Activated CD8-positive, alpha-beta memory T cell treated with anti-CD3 and anti-CD28 coated beads, Interleukin-2, amount 10 ng/mL, durations not matched to agents 7 days and 5 days (primary cell): ENCODE data around the gene MEGF6. TPM values are rescaled to one million over a fixed set of nuclear protein-coding genes. Genes with fewer than 3 reads are reported as not detected.
"Not testable (repeated sequence)": the region's sequence is repeated elsewhere in the genome, so short reads cannot be mapped to it uniquely, and the experiment has no call there.

ENCODE experiments used
- ATAC-seq: fragments of 150-1000 bp; cut with Tn5 transposase; one replicate; pipeline ENCODE4 v1.10.0; 2021; ENCODE audit warnings: moderate library complexity
- CTCF ChIA-PET: fragments of 350-600 bp; sonication (Branson Sonifier 250); formaldehyde crosslinking; loops from one replicate; lab custom pipeline; 2021; ENCODE audit warnings: antibody characterized with exemption; lab: Charles Lee
- DNase-seq: peaks from one replicate; pipeline ENCODE4 v3.0.0-alpha.2; 2020
- H3K27ac Mint-ChIP-seq: one replicate; pipeline ENCODE4 v1.8.0; 2021; ENCODE audit warnings: mild to moderate bottlenecking, mixed read lengths
- H3K27me3 Mint-ChIP-seq: one replicate; pipeline ENCODE4 v1.8.0; 2021; ENCODE audit warnings: mixed read lengths
- H3K36me3 Mint-ChIP-seq: one replicate; pipeline ENCODE4 v1.8.0; 2021; ENCODE audit warnings: mild to moderate bottlenecking, mixed read lengths
- H3K4me1 Mint-ChIP-seq: one replicate; pipeline ENCODE4 v1.8.0; 2021; ENCODE audit warnings: mixed read lengths
- H3K4me3 Mint-ChIP-seq: one replicate; pipeline ENCODE4 v1.8.0; 2021; ENCODE audit warnings: mild to moderate bottlenecking, moderate library complexity, mixed read lengths
- H3K9me3 Mint-ChIP-seq: one replicate; pipeline ENCODE4 v1.8.0; 2022; ENCODE audit warnings: low read depth, mixed read lengths
- total RNA-seq, 2 experiments: library from RNA; stranded (reverse); gene quantifications; one replicate each; pipeline ENCODE4 v1.2.3, GENCODE V29; 2021

Gene MEGF6
- total RNA-seq, 2 experiments from 2014 or later: 2.1 to 11.2 TPM

DNA sequence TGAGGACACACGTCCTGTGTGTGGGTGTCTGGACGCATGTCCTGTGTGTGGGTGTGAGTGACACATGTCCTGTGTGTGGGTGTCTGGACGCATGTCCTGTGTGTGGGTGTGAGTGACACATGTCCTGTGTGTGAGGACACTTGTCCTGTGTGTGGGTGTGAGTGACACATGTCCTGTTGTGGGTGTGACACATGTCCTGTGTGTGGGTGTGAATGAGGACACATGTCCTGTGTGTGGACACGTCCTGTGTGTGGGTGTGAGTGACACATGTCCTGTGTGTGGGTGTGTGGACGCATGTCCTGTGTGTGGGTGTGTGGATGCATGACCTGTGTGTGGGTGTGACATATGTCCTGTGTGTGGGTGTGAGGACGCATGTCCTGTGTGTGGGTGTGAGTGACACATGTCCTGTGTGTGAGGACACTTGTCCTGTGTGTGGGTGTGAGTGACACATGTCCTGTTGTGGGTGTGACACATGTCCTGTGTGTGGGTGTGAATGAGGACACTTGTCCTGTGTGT is 25.9 kb downstream of the MEGF6 start:
- CTCF ChIA-PET, H3K4me1 Mint-ChIP-seq, H3K27ac Mint-ChIP-seq, ATAC-seq, DNase-seq, H3K36me3 Mint-ChIP-seq, H3K4me3 Mint-ChIP-seq, H3K9me3 Mint-ChIP-seq, H3K27me3 Mint-ChIP-seq: not testable (repeated sequence)

GRCh38 chr1:3584915-3585314 is 26.4 kb downstream of the MEGF6 start:
- Mint-ChIP-seq H3K4me1 (no peaks in the 10 kb centered on the region), H3K27ac (no peak overlapping the region), H3K9me3 (no peaks in the 10 kb centered on the region), H3K4me3 (no peak overlapping the region), H3K27me3 (no peaks in the 10 kb centered on the region), H3K36me3 (no peaks in the 10 kb centered on the region)
- CTCF ChIA-PET: no interaction called here
- DNase-seq (no peak), ATAC-seq (no peak)

DNA sequence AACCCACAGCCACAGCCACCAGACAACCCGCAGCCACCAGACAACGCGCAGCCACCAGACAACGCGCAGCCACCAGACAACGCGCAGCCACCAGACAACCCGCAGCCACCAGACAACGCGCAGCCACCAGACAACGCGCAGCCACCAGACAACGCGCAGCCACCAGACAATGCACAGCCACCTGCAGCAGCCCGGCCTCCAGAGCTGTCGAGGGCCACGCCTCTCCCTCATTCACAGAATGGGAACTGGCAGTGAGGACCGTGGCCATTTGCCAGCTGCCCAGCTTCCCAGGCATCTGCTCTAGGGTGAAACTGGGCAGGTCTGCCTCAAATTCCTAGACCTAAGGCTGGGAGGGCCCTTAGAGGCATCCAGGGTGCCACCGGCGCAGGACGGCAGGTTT is 27.6 kb downstream of the MEGF6 start:
- H3K4me3 Mint-ChIP-seq, H3K27ac Mint-ChIP-seq, H3K4me1 Mint-ChIP-seq, H3K27me3 Mint-ChIP-seq, ATAC-seq, DNase-seq, CTCF ChIA-PET, H3K36me3 Mint-ChIP-seq, H3K9me3 Mint-ChIP-seq: not testable (repeated sequence)

GRCh38 chr1:3581296-3582036 is 29.8 kb downstream of the MEGF6 start:
- no peak for ATAC-seq
- no peaks in the 10 kb centered on the region for H3K27me3 Mint-ChIP-seq
- no peak for DNase-seq
- CTCF ChIA-PET: no interaction called here
- no peaks in the 10 kb centered on the region for H3K36me3 Mint-ChIP-seq
- no peaks in the 10 kb centered on the region for H3K4me1 Mint-ChIP-seq
- H3K4me3 Mint-ChIP-seq: no peak overlapping the region
- no peak overlapping the region for H3K27ac Mint-ChIP-seq
- H3K9me3 Mint-ChIP-seq: no peaks in the 10 kb centered on the region

DNA sequence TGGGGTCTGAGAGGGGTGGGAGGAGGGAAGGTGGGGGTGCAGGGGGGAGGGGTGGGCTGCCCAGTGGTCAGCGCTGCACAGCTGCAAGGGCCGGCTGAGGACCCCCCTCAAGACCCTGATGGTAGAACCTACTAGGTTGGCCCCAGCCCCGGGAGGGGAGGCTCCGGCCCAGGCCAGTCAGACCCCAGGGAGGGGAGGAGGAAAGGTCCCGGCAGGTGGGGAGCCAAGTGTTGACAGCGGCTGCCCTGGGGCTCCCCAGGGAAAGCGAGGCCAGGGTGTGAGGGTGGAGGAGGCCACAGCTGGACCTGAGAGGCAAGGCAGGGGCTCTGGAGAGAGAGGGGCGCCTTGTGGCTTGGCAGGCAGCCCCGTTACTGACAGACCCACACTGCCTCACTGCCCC is 31.1 kb downstream of the MEGF6 start:
- DNase-seq: no peak

GRCh38 chr1:3579626-3580025 is 31.7 kb downstream of the MEGF6 start:
- DNase-seq (no peak), ATAC-seq (no peak)
- Mint-ChIP-seq H3K4me1 (no peaks in the 10 kb centered on the region), H3K27ac (no peak overlapping the region), H3K36me3 (no peaks in the 10 kb centered on the region), H3K27me3 (no peaks in the 10 kb centered on the region), H3K4me3 (no peak overlapping the region), H3K9me3 (no peaks in the 10 kb centered on the region)
- CTCF ChIA-PET: interaction anchor here (1.4 kb wide), 1 partner anchor 40 kb away, joined by 3 read pairs; no protein-coding TSS in a partner anchor

More for the DNA sequence above, 31.1 kb downstream of the MEGF6 start:
- CTCF ChIA-PET: no interaction called here
- Mint-ChIP-seq H3K4me3 (no peak overlapping the region), H3K36me3 (no peaks in the 10 kb centered on the region), H3K4me1 (no peaks in the 10 kb centered on the region), H3K27ac (no peak overlapping the region), H3K9me3 (no peaks in the 10 kb centered on the region), H3K27me3 (no peaks in the 10 kb centered on the region)
- no peak for ATAC-seq

DNA sequence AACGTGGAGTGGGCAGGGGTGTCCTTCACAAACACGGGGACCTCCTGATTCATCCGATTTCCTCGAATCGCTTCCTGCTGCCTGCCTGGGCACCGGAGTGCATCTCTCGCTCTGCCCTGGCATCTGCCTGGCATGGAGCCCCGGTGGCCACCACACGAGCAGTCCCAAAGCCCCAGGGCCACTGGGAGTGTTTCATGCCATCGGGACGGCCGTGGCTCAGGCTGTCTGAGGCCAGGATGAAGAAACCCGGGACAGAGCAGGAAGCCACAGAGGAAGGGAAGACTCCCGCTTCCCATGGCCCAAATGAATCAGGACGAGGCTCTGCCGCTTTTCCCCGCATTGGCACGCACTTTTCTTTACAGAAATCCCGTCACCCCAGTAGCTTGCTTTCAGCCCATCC is 32.4 kb downstream of the MEGF6 start:
- no peak overlapping the region for H3K4me3 Mint-ChIP-seq
- no peaks in the 10 kb centered on the region for H3K27me3 Mint-ChIP-seq
- CTCF ChIA-PET: interaction anchor here (1.4 kb wide), 1 partner anchor 40 kb away, joined by 3 read pairs; no protein-coding TSS in a partner anchor
- DNase-seq (no peak), ATAC-seq (no peak)
- H3K27ac Mint-ChIP-seq: no peak overlapping the region
- H3K36me3 Mint-ChIP-seq: no peaks in the 10 kb centered on the region
- no peaks in the 10 kb centered on the region for H3K9me3 Mint-ChIP-seq
- H3K4me1 Mint-ChIP-seq: no peaks in the 10 kb centered on the region

DNA sequence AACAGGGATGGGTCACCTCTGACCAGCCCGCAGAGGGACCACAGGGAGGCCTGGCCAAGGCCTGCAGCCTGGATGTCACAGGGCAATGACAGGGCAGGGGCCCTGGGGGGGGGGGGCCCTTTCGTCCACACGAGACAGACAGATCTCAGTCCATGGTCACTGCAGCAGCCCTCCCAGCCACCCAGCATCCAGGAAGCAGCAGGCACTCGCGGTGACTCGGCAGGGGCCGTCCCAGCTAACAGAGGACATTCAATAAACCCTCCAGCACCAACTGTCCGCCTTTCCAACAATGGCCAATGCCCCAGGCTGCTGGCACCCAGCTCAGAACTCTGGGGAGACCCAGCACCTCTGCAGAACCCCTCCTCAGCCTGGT is 32.9 kb downstream of the MEGF6 start:
- Mint-ChIP-seq H3K27me3 (no peaks in the 10 kb centered on the region), H3K9me3 (no peaks in the 10 kb centered on the region), H3K4me1 (no peaks in the 10 kb centered on the region), H3K4me3 (no peak overlapping the region), H3K36me3 (no peaks in the 10 kb centered on the region), H3K27ac (no peak overlapping the region)
- ATAC-seq (no peak), DNase-seq (no peak)
- CTCF ChIA-PET: interaction anchor here (1.4 kb wide), 1 partner anchor 41 kb away, joined by 3 read pairs; no protein-coding TSS in a partner anchor

DNA sequence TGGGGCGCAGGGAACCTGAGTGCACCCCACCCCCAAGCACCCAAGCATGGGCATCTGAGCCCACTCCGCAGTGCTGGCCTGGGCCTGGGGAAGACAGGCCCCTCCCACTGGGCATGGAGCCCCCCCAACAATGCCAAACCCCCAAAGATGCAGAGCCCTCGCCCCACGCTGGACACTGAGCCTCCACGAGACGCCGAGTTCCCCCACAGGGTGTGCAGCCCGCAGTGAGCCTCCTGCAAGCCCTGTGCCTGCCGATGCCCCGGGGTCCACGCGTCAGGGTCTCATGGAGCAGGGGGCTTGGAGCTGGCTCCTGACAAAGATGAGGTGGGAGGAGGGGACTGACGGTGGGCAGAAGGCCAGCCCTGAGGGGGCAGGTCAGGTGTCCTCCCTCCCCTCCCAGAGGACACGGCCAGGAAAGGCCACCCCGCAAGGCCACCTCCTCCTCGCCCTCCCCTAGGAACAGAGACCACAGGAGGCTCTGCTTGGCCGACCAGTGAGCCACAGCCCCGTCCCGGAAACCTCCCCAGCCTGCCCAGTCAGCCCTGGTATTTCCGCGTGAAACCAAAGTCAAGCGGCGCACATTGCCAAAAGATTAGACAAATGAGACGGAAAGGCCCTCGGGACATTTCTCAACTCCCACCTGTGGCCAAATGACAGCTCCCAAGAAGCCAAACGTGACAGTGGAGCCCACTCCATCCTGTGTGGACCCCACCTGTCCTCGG is 33.4 kb downstream of the MEGF6 start:
- CTCF ChIA-PET: interaction anchor here (1.4 kb wide), 1 partner anchor 41 kb away, joined by 3 read pairs; no protein-coding TSS in a partner anchor
- Mint-ChIP-seq H3K36me3 (no peaks in the 10 kb centered on the region), H3K4me1 (no peaks in the 10 kb centered on the region), H3K27me3 (no peaks in the 10 kb centered on the region), H3K4me3 (no peak overlapping the region), H3K27ac (no peak overlapping the region), H3K9me3 (no peaks in the 10 kb centered on the region)
- ATAC-seq: no peak
- no peak for DNase-seq

- Mint-ChIP-seq H3K4me1 (no peaks in the 10 kb centered on the region), H3K4me3 (no peak overlapping the region), H3K36me3 (no peaks in the 10 kb centered on the region), H3K9me3 (no peaks in the 10 kb centered on the region), H3K27ac (no peak overlapping the region), H3K27me3 (no peaks in the 10 kb centered on the region)
- ATAC-seq (no peak), DNase-seq (no peak)
- CTCF ChIA-PET: interaction anchor here (1.4 kb wide), 1 partner anchor 12 kb away, joined by 3 read pairs; no protein-coding TSS in a partner anchor
Observed at GRCh38 chr1:3577300-3577699, 34.0 kb downstream of the MEGF6 start.

DNA sequence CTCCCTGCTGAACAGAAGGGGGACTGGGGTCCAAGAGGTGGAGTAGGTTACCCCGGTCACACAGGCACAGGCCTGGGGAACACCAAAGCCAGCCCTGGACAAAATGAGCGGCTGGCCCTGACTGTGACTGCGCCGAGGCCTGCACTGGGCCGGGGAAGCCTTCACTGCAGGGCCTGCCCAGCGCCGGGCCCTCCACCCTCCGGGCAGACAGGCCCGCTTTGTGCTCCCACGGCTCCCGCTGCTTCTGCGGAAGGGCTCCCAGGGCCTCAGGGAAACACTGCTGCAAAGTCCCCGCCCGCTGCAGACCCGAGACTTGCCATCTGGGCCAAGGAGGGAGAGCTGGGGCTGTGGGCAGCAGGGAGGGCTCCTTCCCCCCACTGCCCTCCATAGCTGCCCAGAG is 35.3 kb downstream of the MEGF6 start:
- no peak overlapping the region for H3K4me3 Mint-ChIP-seq
- H3K4me1 Mint-ChIP-seq: no peaks in the 10 kb centered on the region
- ATAC-seq (no peak), DNase-seq (no peak)
- CTCF ChIA-PET: interaction anchor here (1.4 kb wide), 1 partner anchor 11 kb away, joined by 3 read pairs; no protein-coding TSS in a partner anchor
- no peaks in the 10 kb centered on the region for H3K36me3 Mint-ChIP-seq
- H3K27me3 Mint-ChIP-seq: no peaks in the 10 kb centered on the region
- no peaks in the 10 kb centered on the region for H3K9me3 Mint-ChIP-seq
- H3K27ac Mint-ChIP-seq: no peak overlapping the region

- DNase-seq, CTCF ChIA-PET, H3K27me3 Mint-ChIP-seq, H3K36me3 Mint-ChIP-seq, H3K4me3 Mint-ChIP-seq, H3K4me1 Mint-ChIP-seq, H3K9me3 Mint-ChIP-seq, H3K27ac Mint-ChIP-seq, ATAC-seq: not testable (repeated sequence)
Observed at GRCh38 chr1:3575515-3575914, 35.8 kb downstream of the MEGF6 start.

DNA sequence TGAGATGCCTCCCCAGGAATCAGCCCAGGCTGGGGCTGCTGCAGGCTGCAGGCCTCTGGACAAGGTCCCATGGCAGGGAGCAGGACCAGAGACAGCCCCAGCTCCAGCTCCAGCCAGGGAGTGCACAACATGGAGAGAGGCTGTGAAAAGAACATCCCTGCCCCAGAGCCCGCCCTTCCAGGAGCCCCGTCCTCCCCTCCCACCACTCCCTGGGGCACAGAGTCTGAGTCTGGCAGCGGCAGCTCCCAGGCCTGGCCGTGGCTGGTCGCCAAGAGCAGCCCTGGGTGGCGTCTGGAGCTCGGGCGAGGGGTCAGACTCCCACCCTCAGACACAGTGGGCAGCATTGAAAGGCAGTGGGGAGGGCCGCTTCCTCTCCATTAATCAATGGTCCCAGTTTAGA is 37.8 kb downstream of the MEGF6 start:
- Mint-ChIP-seq H3K4me3 (no peak overlapping the region), H3K27me3 (no peaks in the 10 kb centered on the region), H3K36me3 (no peaks in the 10 kb centered on the region), H3K4me1 (no peaks in the 10 kb centered on the region), H3K27ac (no peak overlapping the region), H3K9me3 (no peaks in the 10 kb centered on the region)
- CTCF ChIA-PET: no interaction called here
- DNase-seq: no peak
- no peak for ATAC-seq

DNA sequence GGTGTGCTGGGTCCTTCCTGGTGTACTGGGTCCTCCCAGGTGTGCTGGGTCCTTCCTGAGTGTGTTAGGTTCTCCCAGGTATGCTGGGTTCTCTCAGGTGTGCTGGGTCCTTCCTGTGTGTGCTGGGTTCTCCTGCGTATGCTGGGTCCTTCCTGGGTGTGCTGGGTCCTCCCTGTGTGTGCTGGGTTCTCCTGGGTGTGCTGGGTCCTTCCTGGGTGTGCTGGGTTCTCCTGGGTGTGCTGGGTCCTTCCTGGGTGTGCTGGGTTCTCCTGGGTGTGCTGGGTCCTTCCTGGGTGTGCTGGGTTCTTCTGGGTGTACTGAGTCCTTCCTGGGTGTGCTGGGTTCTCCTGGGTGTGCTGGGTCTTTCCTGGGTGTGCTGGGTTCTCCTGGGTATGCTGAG is 38.7 kb downstream of the MEGF6 start:
- H3K27me3 Mint-ChIP-seq, H3K9me3 Mint-ChIP-seq, H3K4me3 Mint-ChIP-seq, ATAC-seq, CTCF ChIA-PET, DNase-seq, H3K36me3 Mint-ChIP-seq, H3K4me1 Mint-ChIP-seq, H3K27ac Mint-ChIP-seq: not testable (repeated sequence)
